ENCODE measurements around the gene RIN2.

GRCh38 chr20:19730706-19731105 lies 27.4 kb upstream of the RIN2 start:
- TF ChIP-seq ZNF274 (IDR thresholded peaks at IDR 0.05; ENCODE audit: low read depth, low read length) = no peak
- no peak for TF ChIP-seq SUZ12 (IDR thresholded peaks at IDR 0.05; ENCODE audit: extremely low read depth, insufficient read depth, insufficient read length)
